Muscle of leg (tissue), 11 donors: ENCODE results near the gene UNC13A. TPM values are rescaled to one million over a fixed set of nuclear protein-coding genes. Genes with fewer than 3 reads are reported as not detected.

ENCODE experiments used
- DNase-seq: peaks from one replicate; pipeline ENCODE4 v3.0.0; 2013
- H3K27ac ChIP-seq: one replicate; pipeline ENCODE4 v1.5.1; 2013; ENCODE audit warnings: mild to moderate bottlenecking, low read length, control low read depth
- H3K27me3 ChIP-seq: one replicate; pipeline ENCODE4 v1.6.1; 2013; ENCODE audit warnings: low read length; ENCODE audit not compliant: control insufficient read depth, insufficient read depth
- H3K36me3 ChIP-seq: one replicate; pipeline ENCODE4 v1.6.1; 2013; ENCODE audit warnings: low read length; ENCODE audit not compliant: control insufficient read depth, insufficient read depth
- H3K4me1 ChIP-seq: one replicate; pipeline ENCODE4 v1.6.1; 2013; ENCODE audit warnings: low read length; ENCODE audit not compliant: control insufficient read depth, insufficient read depth
- H3K4me3 ChIP-seq: one replicate; pipeline ENCODE4 v1.5.1; 2013; ENCODE audit warnings: low read length, control low read depth
- H3K9me3 ChIP-seq: replicated peaks from 2 replicates; pipeline ENCODE4 v1.6.1; 2013; ENCODE audit warnings: low read depth, low read length; ENCODE audit not compliant: control insufficient read depth
- WGBS: methylation state at CpG from one replicate; pipeline ENCODE4 v1.1.5; 2013; ENCODE audit warnings: missing lambda C conversion rate; ENCODE audit not compliant: insufficient coverage; 5-methylcytosine and 5-hydroxymethylcytosine counted together
- polyA plus RNA-seq, 8 donors: library from polyadenylated mRNA; unstranded; fragments of 120-200 nt; gene quantifications; one replicate each; pipeline versions ENCODE4 v1.2.1 to v1.2.3, GENCODE V29; 2013; ENCODE audit warnings: inconsistent platforms in 1 of 8, low replicate concordance in 1 of 8; ENCODE audit not compliant: insufficient read length in 8 of 8, insufficient read depth in 1 of 8
- total RNA-seq: library from RNA; stranded (reverse); fragments of 120-200 nt; gene quantifications from one replicate; pipeline ENCODE4 v1.2.4, GENCODE V29; 2013

The UNC13A gene
- total and polyA plus RNA-seq, 9 donors, result 0.05 to 0.27 (median 0.09) TPM

DNA sequence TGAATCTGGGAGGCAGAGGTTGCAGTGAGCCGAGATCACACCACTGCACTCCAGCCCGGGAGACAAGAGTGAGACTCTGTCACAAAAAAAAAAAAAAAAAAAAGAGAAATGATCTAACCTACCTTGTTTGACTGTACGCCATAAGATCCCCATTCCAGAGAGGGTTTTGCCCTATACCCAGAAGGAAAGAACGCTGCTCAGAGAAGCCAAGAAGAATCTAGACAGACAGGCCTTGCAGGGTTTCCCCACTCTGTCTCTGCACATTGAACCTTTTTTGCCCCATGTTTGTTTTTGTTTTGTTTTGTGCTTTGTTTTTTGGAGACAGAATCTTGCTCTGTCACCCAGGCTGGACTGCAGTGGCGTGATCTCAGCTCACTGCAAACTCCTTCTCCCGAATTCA is 23.7 kb upstream of the UNC13A start:
- no peaks in the 10 kb centered on the region for H3K36me3 ChIP-seq
- WGBS, result 62% methylated on average over 2 of the region's 6 CpGs
- no peak overlapping the region for H3K4me3 ChIP-seq
- no peak for DNase-seq
- no peaks in the 10 kb centered on the region for H3K4me1 ChIP-seq
- H3K27me3 ChIP-seq, result no peaks in the 10 kb centered on the region
- no peaks in the 10 kb centered on the region for H3K9me3 ChIP-seq
- no peak overlapping the region for H3K27ac ChIP-seq

DNA sequence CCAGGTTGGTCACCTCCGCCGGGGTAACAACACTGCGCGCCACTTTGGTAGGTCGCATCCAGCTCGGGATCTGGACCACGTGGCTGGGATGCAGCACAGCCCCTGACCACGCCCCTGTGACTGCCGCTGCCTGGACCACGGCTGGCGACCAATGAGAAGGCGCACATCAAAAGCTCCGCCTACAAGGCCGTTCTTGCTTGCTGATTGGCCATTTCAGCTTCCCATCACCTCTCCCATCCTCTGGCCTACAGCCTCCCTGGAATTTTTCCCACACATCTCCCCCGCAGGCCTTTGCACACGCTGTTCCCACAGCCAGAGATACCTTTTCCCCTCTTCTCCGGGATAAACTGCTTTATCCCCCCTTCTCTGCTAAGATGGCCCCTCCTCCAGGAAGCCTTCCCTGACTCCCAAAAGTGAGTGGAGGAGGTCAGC is 18.6 kb upstream of the UNC13A start:
- H3K9me3 ChIP-seq, result no peaks in the 10 kb centered on the region
- DNase-seq, result no peak
- no peaks in the 10 kb centered on the region for H3K4me1 ChIP-seq
- no peaks in the 10 kb centered on the region for H3K27me3 ChIP-seq
- H3K4me3 ChIP-seq, result no peak overlapping the region
- no peaks in the 10 kb centered on the region for H3K36me3 ChIP-seq
- 4% methylated on average over 14 of the region's 17 CpGs for WGBS
- no peak overlapping the region for H3K27ac ChIP-seq

DNA sequence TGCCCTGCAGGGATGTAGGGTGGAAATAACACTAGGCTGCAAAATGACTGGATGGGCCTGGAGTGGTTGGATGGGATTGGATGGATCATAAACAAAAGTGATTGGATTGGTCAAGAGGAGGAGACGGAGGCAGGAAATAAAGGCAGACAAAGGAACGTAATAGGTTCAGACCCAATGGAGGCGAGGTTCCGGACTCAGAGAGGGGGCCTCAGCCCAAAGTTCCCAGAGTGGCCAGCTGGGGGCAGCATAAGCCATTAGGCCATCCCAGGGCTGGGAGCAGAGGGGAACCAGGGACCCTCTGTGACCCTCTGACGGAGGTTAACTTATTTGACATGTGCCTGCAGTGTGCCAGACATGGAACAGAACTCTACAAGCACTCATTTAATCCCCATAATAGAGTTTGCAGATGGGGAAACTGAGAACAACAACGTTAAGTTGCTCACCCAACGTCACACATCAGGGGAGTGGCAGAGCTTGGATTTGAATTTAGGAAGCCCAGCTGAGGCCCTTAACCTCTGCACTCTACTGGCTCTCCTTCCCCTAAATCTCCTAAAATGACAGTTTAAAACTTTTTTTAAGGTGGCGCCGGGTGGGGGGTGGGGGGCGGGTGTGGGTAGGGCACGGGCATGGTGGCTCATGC is 15.8 kb upstream of the UNC13A start:
- H3K4me3 ChIP-seq, result no peak overlapping the region
- 20% methylated on average over 4 of the region's 11 CpGs for WGBS
- no peaks in the 10 kb centered on the region for H3K27me3 ChIP-seq
- peak; percentile 17 for DNase-seq
- H3K36me3 ChIP-seq, result no peaks in the 10 kb centered on the region
- no peak overlapping the region for H3K27ac ChIP-seq
- H3K9me3 ChIP-seq, result no peaks in the 10 kb centered on the region
- no peaks in the 10 kb centered on the region for H3K4me1 ChIP-seq

DNA sequence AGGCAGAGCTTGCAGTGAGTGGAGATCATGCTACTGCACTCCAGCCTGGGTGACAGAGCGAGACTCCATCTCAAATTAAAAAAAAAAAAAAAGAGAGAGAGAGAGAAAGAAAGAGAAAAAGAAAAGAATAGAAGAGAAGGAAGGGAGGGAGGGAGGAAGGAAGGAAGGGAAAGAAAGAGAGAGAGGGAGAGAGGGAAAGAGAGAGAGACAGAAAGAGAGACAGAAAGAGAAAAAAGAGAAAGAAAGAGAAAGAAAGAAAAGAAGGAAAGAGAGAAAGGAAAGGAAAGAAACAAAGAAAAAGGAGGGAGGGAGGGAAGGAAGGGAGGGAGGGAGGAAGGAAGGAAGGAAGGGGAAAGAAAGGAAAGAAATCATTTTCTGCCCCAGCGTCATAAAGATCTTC is 7.0 kb upstream of the UNC13A start:
- Histone ChIP-seq H3K27me3 (peaks cover 2% of the 10 kb centered on the region), H3K9me3 (no peaks in the 10 kb centered on the region), H3K4me1 (no peaks in the 10 kb centered on the region), H3K36me3 (no peaks in the 10 kb centered on the region), H3K27ac (no peak overlapping the region), H3K4me3 (no peak overlapping the region)
- no peak for DNase-seq
- no CpG with 5 or more reads among the region's 2 CpGs for WGBS

DNA sequence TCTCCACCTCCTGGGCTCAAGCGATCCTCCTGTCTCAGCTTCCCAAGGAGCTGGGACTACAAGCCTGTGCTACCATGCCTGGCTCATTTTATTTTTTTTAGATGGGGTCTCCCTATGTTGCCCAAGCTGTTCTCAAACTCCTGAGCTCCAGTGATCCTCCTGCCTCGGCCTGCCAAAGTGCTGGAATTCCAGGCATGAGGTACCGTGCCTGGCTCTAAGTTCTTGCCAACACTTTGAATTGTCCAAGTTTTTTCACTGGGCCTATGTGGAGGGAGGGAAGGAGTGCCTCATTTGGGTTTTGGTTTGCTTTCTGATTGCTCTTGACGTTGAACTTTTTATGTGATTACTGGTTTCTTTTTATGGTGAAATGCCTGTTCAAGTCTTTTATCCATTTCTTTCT is 4.4 kb upstream of the UNC13A start:
- WGBS, result 61% methylated on average over 2 of the region's 4 CpGs
- no peak for DNase-seq
- Histone ChIP-seq H3K27me3 (peaks cover 17% of the 10 kb centered on the region), H3K27ac (no peak overlapping the region), H3K4me3 (no peak overlapping the region), H3K4me1 (peaks cover 8% of the 10 kb centered on the region), H3K9me3 (no peaks in the 10 kb centered on the region), H3K36me3 (no peaks in the 10 kb centered on the region)

DNA sequence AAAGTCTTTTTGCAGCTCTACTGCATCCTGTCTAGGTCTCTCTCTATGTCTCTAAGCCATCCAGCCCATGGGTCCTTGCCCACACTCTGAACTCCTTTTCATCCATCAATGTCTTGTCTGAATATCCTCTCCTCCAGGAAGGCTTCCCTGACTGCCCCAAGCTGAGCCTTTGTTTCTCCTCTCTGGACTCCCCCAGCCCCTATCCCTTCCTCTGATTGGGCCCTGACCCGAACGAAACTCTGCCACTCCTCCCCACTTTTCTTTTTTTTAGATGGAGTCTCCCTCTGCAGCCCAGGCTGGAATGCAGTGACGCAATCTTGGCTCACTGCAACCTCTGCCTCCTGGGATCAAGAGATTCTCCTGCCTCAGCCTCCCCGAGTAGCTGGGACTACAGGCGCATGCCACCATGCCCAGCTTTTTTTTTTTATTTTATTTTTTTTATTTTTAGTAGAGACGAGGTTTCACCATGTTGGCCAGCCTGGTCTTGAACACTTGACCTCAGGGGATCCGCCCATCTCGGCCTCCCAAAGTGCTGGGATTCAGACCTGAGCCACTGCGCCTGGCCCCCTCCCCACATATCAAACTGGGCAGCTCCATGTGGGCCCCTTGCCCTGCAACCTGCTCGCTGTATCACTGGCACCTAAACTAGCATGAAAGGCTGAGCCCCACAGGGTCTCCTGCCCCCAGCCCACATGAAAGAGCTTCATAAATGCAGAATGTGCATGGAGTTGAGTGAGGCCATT is 870 bp upstream of the UNC13A start:
- Histone ChIP-seq H3K4me3 (no peak overlapping the region), H3K27ac (no peak overlapping the region), H3K4me1 (peaks cover 11% of the 10 kb centered on the region), H3K9me3 (no peaks in the 10 kb centered on the region), H3K36me3 (no peaks in the 10 kb centered on the region), H3K27me3 (peaks cover 41% of the 10 kb centered on the region)
- 60% methylated on average over 7 of the region's 10 CpGs for WGBS
- DNase-seq, result no peak

DNA sequence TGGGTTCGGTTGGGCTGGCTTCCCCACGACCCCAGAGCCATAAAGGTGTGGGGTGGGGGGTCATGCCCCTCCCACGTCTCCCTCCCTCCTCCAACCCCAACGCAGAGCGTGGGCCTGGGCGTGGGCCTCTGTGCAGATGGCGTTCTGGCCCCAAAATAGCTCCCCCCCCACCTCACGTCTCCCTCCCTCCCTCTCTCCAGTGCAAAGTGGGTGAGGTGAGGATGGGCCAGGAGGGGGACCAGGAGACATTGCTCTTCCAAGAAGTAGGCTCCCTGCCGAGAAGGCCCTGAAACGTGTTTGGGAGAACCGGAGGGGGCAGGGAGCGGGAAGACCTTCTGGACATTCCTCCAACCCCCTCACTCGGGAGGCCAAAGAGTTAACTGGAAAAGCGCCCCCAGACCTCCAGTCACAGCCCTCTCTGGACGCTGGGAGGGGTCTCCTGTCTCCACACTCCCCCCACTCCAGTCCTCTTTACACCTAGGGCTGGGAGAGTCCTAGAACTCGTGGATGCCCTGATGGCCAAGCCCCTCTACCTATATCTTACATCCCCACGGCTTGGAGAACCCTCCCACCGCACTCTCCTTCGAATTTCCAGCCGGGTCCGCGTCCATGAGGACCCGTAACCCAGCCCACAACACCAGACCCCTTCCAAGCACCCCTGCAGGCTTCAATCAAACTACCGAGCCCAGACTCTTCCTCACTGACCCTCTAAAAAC is 855 bp downstream of the UNC13A start:
- Histone ChIP-seq H3K4me3 (no peak overlapping the region), H3K27me3 (peaks cover 43% of the 10 kb centered on the region), H3K4me1 (peaks cover 11% of the 10 kb centered on the region), H3K27ac (no peak overlapping the region), H3K36me3 (no peaks in the 10 kb centered on the region), H3K9me3 (no peaks in the 10 kb centered on the region)
- DNase-seq, result no peak
- WGBS, result 0% methylated on average over 11 of the region's 24 CpGs

DNA sequence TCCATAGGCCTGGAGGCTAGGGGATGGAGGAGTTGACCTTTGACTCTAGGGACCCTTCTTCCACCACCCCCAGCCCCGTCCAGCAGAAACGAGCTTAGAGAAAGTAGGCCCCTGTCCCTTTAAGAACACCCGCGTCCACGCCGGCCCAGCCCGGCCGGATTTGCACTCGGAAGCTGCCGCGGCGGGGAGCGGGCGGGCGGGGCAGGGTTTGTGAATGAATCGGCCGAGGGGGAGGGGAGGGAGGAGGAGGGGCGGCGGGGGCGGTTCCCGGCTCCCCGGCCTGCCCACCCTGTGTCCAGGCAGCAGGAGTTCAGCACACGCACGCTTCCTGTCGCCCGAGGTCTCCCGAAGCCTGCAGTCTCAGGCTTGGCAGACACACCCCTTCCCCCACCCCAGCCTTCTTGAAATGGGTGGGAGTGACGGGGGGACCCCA is 1.5 kb downstream of the UNC13A start:
- Histone ChIP-seq H3K4me1 (peaks cover 11% of the 10 kb centered on the region), H3K9me3 (no peaks in the 10 kb centered on the region), H3K4me3 (no peak overlapping the region), H3K27me3 (peaks cover 43% of the 10 kb centered on the region), H3K36me3 (no peaks in the 10 kb centered on the region), H3K27ac (no peak overlapping the region)
- WGBS, result no CpG with 5 or more reads among the region's 28 CpGs
- DNase-seq, result peak; percentile 16

DNA sequence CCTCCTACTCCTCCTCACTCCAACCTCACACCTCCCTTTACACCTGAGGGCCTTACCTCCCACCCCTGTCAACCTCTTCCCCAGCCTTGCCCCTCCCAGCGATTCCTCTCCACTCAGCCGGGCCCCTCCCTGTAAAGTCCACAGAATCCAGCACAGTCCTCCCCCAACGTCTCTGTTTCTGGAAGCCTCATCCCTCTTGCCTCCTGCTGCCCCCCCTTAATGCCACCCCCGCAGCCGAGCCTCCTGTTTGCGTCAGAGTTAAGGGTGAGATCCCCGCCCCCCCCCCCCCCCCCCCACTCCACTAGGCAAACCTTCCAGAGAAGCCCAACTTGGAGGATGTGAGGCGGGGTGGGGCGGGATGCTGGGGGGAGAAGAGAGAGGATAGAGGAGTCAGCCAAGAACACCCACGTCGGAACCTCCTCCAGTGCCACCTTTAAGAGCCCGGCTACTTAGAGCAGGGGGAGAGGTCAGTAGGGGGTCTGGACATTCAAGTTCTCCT is 2.1 kb downstream of the UNC13A start:
- Histone ChIP-seq H3K4me1 (peaks cover 11% of the 10 kb centered on the region), H3K4me3 (no peak overlapping the region), H3K27me3 (peaks cover 46% of the 10 kb centered on the region), H3K36me3 (no peaks in the 10 kb centered on the region), H3K9me3 (no peaks in the 10 kb centered on the region), H3K27ac (no peak overlapping the region)
- DNase-seq, result no peak
- WGBS, result 5% methylated on average over 2 of the region's 12 CpGs

DNA sequence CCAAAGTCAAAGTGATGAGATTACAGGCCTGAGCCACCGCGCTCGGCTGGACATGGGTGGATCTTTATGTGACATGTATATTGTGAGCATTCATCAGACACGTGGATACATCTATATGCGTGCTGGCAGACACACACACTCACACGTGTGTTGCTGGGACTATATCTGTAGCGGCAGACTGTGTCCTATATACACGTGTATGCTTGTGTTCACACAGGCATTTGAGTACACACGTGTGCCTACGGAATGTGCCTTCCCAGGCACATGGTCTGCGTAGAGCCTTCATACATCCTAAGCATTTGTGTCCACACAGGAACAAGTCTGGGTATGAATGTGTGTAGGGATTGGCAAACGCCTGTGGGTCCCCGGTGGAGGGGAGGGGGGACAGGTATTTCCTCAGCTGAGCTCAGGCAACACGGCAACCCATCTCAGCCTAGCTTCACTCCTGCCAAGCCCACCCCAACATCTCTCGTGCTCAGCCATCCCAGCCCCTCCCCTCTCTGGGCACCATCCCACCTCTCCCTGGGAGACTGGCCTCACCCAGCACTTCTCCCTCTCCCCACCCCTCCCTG is 2.6 kb downstream of the UNC13A start:
- no peak for DNase-seq
- Histone ChIP-seq H3K36me3 (no peaks in the 10 kb centered on the region), H3K9me3 (no peaks in the 10 kb centered on the region), H3K27me3 (peaks cover 50% of the 10 kb centered on the region), H3K4me1 (peaks cover 11% of the 10 kb centered on the region), H3K4me3 (no peak overlapping the region), H3K27ac (no peak overlapping the region)
- 67% methylated on average over 11 of the region's 15 CpGs for WGBS
